ENCODE data around the gene ISCU. TPM values are rescaled to one million over a fixed set of nuclear protein-coding genes. Genes with fewer than 3 reads are reported as not detected.

Gene ISCU
- polyA plus RNA-seq, 1 of the 3 experiments (the other 2 are of a cell fraction) = 165 TPM

GRCh38 chr12:108582509-108582908 lies 20.1 kb downstream of the ISCU start:
- H3F3A ChIP-seq (replicated peaks; ENCODE audit: insufficient read depth) = no peaks in the 10 kb centered on the region
- H3K79me2 ChIP-seq (ENCODE audit: insufficient read depth) = no peaks in the 10 kb centered on the region
- WGBS (ENCODE audit: low lambda C conversion rate) = 93% methylated on average over 3 of the region's 9 CpGs
- ChIA-PET POLR2A (no interaction called here), CTCF (interaction anchor here (0.8 to 4.7 kb wide), 3 partner anchors 12 to 222 kb away, joined by 3 to 38 read pairs (median 8); no protein-coding TSS in a partner anchor)
- H4K20me1 ChIP-seq (ENCODE audit: insufficient read depth) = no peaks in the 10 kb centered on the region
- TF ChIP-seq NRF1 (IDR thresholded peaks at IDR 0.05; ENCODE audit: low read depth, low read length) (no peak), TCF12 (IDR thresholded peaks at IDR 0.05) (no peak), FOXM1 (IDR thresholded peaks at IDR 0.05; ENCODE audit: low read depth) (no peak), USF2 (IDR thresholded peaks at IDR 0.05; ENCODE audit: borderline replicate concordance, low read depth, low read length) (no peak), IRF3 (IDR thresholded peaks at IDR 0.05; ENCODE audit: low read depth, low read length) (no peak), POLR2AphosphoS5 (IDR thresholded peaks at IDR 0.05; ENCODE audit: low read depth, low read length) (no peak)
- no peaks in the 10 kb centered on the region for H3K9me2 ChIP-seq
- H3K9ac ChIP-seq = no peak overlapping the region
- no peak for DNase-seq
- no peak overlapping the region for H3K4me3 ChIP-seq (ENCODE audit: low read depth in 2 of 2, low read length in 1 of 2)
- H3K36me3 ChIP-seq (replicated peaks in 1 of 2; ENCODE audit: control insufficient read depth in 1 of 2, insufficient read depth in 2 of 2, low read length in 1 of 2) = no peaks in the 10 kb centered on the region
- no peaks in the 10 kb centered on the region for H3K9me3 ChIP-seq
- no peaks in the 10 kb centered on the region for H3K27me3 ChIP-seq (ENCODE audit: insufficient read depth)
- H3K27ac ChIP-seq (ENCODE audit: low read depth in 2 of 2, low read length in 1 of 2) = no peak overlapping the region
- no peak overlapping the region for H3K4me2 ChIP-seq
- H3K4me1 ChIP-seq (ENCODE audit: control insufficient read depth in 1 of 2, insufficient read depth in 2 of 2, low read depth in 1 of 2, low read length in 1 of 2) = peaks cover 0 to under 1% of the 10 kb centered on the region in 2 experiments; a peak in 1 of 4 replicates
- H2AFZ ChIP-seq (ENCODE audit: low read depth) = no peak overlapping the region

- no peak overlapping the region for H3K27ac ChIP-seq (ENCODE audit: low read depth in 2 of 2, low read length in 1 of 2)
- CTCF ChIA-PET = interaction anchor here (1.6 to 4.7 kb wide), 3 partner anchors 12 to 34 kb away, joined by 4 to 38 read pairs (median 8); no protein-coding TSS in a partner anchor
Measured at GRCh38 chr12:108582978-108583770, 20.8 kb downstream of the ISCU start.

More at GRCh38 chr12:108582978-108583770, 20.8 kb downstream of the ISCU start:
- Histone ChIP-seq H3K27me3 (ENCODE audit: insufficient read depth) (no peaks in the 10 kb centered on the region), H3K79me2 (ENCODE audit: insufficient read depth) (no peaks in the 10 kb centered on the region), H3K9me2 (no peaks in the 10 kb centered on the region), H3K4me2 (no peak overlapping the region), H3K36me3 (replicated peaks in 1 of 2; ENCODE audit: control insufficient read depth in 1 of 2, insufficient read depth in 2 of 2, low read length in 1 of 2) (no peaks in the 10 kb centered on the region), H4K20me1 (ENCODE audit: insufficient read depth) (no peaks in the 10 kb centered on the region), H2AFZ (ENCODE audit: low read depth) (no peak overlapping the region), H3F3A (replicated peaks; ENCODE audit: insufficient read depth) (no peaks in the 10 kb centered on the region), H3K4me1 (ENCODE audit: control insufficient read depth in 1 of 2, insufficient read depth in 2 of 2, low read depth in 1 of 2, low read length in 1 of 2) (peaks cover 0 to 5% of the 10 kb centered on the region in 2 experiments; a peak in 1 of 4 replicates), H3K9me3 (no peaks in the 10 kb centered on the region), H3K4me3 (ENCODE audit: low read depth in 2 of 2, low read length in 1 of 2) (no peak overlapping the region), H3K9ac (no peak overlapping the region)
- no peak for DNase-seq
- TF ChIP-seq GABPA (IDR thresholded peaks at IDR 0.05; ENCODE audit: low read depth) (no peak), ZBTB33 (IDR thresholded peaks at IDR 0.05; ENCODE audit: borderline replicate concordance, low read depth) (no peak), CTCF (IDR thresholded peaks at IDR 0.05) (no peak), MEF2A (IDR thresholded peaks at IDR 0.05; ENCODE audit: borderline replicate concordance, low read depth) (no peak), JUND (IDR thresholded peaks at IDR 0.05) (no peak), NFIC (IDR thresholded peaks at IDR 0.05; ENCODE audit: borderline replicate concordance) (no peak), RCOR1 (IDR thresholded peaks at IDR 0.05; ENCODE audit: low read length) (no peak), TAF1 (IDR thresholded peaks at IDR 0.05; ENCODE audit: borderline replicate concordance, low read depth, low read length) (no peak), RAD21 (IDR thresholded peaks at IDR 0.05; ENCODE audit: low read length) (no peak), POLR2AphosphoS5 (IDR thresholded peaks at IDR 0.05; ENCODE audit: low read depth, low read length) (no peak), TCF12 (IDR thresholded peaks at IDR 0.05) (no peak), GATA2 (CRISPR knock-in tag; IDR thresholded peaks at IDR 0.05) (no peak), ELF1 (IDR thresholded peaks at IDR 0.05) (no peak)
- 87% methylated on average over 10 of the region's 10 CpGs for WGBS (ENCODE audit: low lambda C conversion rate)
- POLR2A ChIA-PET = no interaction called here

All from SK-N-SH (cell line).